ENCODE measurements around the gene PCDH1.

GRCh38 chr5:141906517-141906916 lies 28.3 kb upstream of the PCDH1 start:
- TF ChIP-seq ZNF274 (IDR thresholded peaks at IDR 0.05; ENCODE audit: borderline replicate concordance, extremely low read depth, low read length) (no peak), EZH2 (IDR thresholded peaks at IDR 0.05; ENCODE audit: low read depth, low read length, severe bottlenecking) (no peak), CREB1 (IDR thresholded peaks at IDR 0.05) (no peak), EP300 (IDR thresholded peaks at IDR 0.05; ENCODE audit: borderline replicate concordance in 1 of 2, low read depth in 2 of 2, low read length in 2 of 2) (no peak), RAD21 (IDR thresholded peaks at IDR 0.05 in 1 of 2, conservative IDR thresholded peaks at IDR 0.05 in 1 of 2; ENCODE audit: low read depth in 2 of 2, low read length in 2 of 2) (no peak)

Data from H1 (cell line).